Measurements from ENCODE around the gene CALHM4. TPM values are rescaled to one million over a fixed set of nuclear protein-coding genes. Genes with fewer than 3 reads are reported as not detected.
A peak's percentile ranks its signal among the peaks of the same experiment; 100 is the strongest.

Gene CALHM4
- total and polyA plus RNA-seq, 2 of the 13 experiments (the other 11 are each of a cell fraction or from before 2014, with no cell fraction given), result not detected

DNA sequence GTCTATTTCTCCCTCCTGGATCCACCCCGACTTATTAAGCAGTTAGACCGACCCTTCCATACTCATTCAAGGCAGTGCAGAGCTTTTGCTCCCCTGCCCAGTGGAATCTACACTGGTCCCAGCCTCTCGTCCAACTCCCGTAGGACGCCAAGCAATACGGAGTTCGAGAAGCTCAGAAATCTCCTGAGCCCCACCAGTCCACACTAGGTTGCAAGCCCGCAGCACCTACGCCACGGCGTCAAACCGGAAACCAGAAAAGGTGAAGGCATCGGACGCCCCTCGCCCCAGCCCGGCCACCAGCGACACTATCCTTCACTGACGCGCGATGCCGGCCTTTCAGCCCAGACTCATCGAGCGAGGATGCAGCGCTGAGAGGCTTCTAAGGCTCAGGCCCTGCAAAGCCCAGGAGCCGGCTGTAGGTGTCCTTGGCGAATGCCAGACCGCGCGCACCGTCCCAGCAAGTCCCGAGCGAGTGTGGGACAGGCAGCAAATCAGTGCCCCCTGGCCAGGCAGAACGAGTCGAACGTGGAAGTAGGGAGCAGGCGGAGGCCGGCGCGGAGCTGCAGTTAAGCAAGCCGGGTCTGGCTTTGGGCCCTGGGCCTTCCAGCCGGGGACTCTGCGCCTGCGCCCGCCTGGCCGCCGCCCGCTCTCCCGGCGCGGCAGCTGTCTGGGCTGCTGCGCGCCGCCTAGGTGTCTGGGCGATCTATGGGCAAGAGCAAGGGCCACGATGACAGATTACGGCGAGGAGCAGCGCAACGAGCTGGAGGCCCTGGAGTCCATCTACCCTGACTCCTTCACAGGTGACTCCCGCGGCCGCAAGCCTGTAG is 17.5 kb downstream of the CALHM4 start, which contains the start of gene RWDD1 (continued):
- TF ChIP-seq NKX3-1 (CRISPR knock-in tag; IDR thresholded peaks at IDR 0.05), result peak; percentile 22; the same call in 1 of the 2 replicates
- TF ChIP-seq, protein P1, sequence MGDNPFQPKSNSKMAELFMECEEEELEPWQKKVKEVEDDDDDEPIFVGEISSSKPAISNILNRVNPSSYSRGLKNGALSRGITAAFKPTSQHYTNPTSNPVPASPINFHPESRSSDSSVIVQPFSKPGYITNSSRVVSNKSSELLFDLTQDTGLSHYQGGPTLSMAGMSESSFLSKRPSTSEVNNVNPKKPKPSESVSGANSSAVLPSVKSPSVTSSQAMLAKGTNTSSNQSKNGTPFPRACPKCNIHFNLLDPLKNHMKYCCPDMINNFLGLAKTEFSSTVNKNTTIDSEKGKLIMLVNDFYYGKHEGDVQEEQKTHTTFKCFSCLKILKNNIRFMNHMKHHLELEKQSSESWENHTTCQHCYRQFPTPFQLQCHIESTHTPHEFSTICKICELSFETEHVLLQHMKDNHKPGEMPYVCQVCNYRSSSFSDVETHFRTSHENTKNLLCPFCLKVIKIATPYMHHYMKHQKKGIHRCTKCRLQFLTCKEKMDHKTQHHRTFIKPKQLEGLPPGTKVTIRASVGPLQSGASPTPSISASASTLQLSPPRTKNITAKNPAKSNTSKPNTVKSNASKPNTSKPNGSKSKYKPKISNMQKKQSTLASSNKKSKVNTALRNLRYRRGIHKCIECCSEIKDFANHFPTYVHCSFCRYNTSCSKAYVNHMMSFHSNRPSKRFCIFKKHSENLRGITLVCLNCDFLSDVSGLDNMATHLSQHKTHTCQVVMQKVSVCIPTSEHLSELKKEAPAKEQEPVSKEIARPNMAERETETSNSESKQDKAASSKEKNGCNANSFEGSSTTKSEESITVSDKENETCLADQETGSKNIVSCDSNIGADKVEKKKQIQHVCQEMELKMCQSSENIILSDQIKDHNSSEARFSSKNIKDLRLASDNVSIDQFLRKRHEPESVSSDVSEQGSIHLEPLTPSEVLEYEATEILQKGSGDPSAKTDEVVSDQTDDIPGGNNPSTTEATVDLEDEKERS (CRISPR knock-in tag; IDR thresholded peaks at IDR 0.05), result peak; percentile 89
- peak; percentile 43 for TF ChIP-seq BCL6 (CRISPR knock-in tag; IDR thresholded peaks at IDR 0.05)
- TF ChIP-seq, protein P2, sequence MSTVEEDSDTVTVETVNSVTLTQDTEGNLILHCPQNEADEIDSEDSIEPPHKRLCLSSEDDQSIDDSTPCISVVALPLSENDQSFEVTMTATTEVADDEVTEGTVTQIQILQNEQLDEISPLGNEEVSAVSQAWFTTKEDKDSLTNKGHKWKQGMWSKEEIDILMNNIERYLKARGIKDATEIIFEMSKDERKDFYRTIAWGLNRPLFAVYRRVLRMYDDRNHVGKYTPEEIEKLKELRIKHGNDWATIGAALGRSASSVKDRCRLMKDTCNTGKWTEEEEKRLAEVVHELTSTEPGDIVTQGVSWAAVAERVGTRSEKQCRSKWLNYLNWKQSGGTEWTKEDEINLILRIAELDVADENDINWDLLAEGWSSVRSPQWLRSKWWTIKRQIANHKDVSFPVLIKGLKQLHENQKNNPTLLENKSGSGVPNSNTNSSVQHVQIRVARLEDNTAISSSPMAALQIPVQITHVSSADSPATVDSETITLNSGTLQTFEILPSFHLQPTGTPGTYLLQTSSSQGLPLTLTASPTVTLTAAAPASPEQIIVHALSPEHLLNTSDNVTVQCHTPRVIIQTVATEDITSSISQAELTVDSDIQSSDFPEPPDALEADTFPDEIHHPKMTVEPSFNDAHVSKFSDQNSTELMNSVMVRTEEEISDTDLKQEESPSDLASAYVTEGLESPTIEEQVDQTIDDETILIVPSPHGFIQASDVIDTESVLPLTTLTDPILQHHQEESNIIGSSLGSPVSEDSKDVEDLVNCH (CRISPR knock-in tag; IDR thresholded peaks at IDR 0.05), result 0 out of 2 replicates have a peak, but pooled peaks have one; percentile 31
- TF ChIP-seq RARA (CRISPR knock-in tag; IDR thresholded peaks at IDR 0.05), result no peak; the same call in 1 of the 2 replicates
- no peak for TF ChIP-seq ZSCAN22 (CRISPR knock-in tag; IDR thresholded peaks at IDR 0.05)
- 0 out of 2 replicates have a peak, but pooled peaks have one; percentile 9 for TF ChIP-seq NFE2L2 (IDR thresholded peaks at IDR 0.05; ENCODE audit: low read length)
- TF ChIP-seq ZNF776 (CRISPR knock-in tag; IDR thresholded peaks at IDR 0.05), result peak; percentile 97
- peak; percentile 100 for TF ChIP-seq ZNF335 (CRISPR knock-in tag; IDR thresholded peaks at IDR 0.05)
- 0 out of 2 replicates have a peak, but pooled peaks have one; percentile 29 for TF ChIP-seq MTF1 (CRISPR knock-in tag; IDR thresholded peaks at IDR 0.05)
- TF ChIP-seq ZNF354B (CRISPR knock-in tag; IDR thresholded peaks at IDR 0.05), result peak; percentile 95; the same call in 1 of the 2 replicates
- TF ChIP-seq ARNT (IDR thresholded peaks at IDR 0.05), result no peak
- no peak for TF ChIP-seq NR3C1 (CRISPR knock-in tag; IDR thresholded peaks at IDR 0.05)
- peak; percentile 93; the same call in 1 of the 2 replicates for TF ChIP-seq KLF11 (CRISPR knock-in tag; IDR thresholded peaks at IDR 0.05)
- TF ChIP-seq IRX3 (CRISPR knock-in tag; IDR thresholded peaks at IDR 0.05; ENCODE audit: borderline replicate concordance, low read depth), result peak; percentile 90
- peak; percentile 71 for TF ChIP-seq ZBTB21 (CRISPR knock-in tag; IDR thresholded peaks at IDR 0.05)
- no peak for TF ChIP-seq NFRKB (IDR thresholded peaks at IDR 0.05)
- TF ChIP-seq, protein P3, sequence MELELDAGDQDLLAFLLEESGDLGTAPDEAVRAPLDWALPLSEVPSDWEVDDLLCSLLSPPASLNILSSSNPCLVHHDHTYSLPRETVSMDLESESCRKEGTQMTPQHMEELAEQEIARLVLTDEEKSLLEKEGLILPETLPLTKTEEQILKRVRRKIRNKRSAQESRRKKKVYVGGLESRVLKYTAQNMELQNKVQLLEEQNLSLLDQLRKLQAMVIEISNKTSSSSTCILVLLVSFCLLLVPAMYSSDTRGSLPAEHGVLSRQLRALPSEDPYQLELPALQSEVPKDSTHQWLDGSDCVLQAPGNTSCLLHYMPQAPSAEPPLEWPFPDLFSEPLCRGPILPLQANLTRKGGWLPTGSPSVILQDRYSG (CRISPR knock-in tag; IDR thresholded peaks at IDR 0.05), result peak; percentile 94; the same call in 1 of the 2 replicates
- TF ChIP-seq CBX2 (IDR thresholded peaks at IDR 0.05; ENCODE audit: low read depth, low read length), result no peak
- TF ChIP-seq CBX2 (CRISPR knock-in tag; IDR thresholded peaks at IDR 0.05; ENCODE audit: low read depth), result no peak
- no peak for TF ChIP-seq ZNF460 (CRISPR knock-in tag; IDR thresholded peaks at IDR 0.05; ENCODE audit: borderline replicate concordance)
- peak; percentile 97; the same call in 1 of the 2 replicates for TF ChIP-seq ZNF782 (CRISPR knock-in tag; IDR thresholded peaks at IDR 0.05; ENCODE audit: borderline replicate concordance)
- TF ChIP-seq, protein P4, sequence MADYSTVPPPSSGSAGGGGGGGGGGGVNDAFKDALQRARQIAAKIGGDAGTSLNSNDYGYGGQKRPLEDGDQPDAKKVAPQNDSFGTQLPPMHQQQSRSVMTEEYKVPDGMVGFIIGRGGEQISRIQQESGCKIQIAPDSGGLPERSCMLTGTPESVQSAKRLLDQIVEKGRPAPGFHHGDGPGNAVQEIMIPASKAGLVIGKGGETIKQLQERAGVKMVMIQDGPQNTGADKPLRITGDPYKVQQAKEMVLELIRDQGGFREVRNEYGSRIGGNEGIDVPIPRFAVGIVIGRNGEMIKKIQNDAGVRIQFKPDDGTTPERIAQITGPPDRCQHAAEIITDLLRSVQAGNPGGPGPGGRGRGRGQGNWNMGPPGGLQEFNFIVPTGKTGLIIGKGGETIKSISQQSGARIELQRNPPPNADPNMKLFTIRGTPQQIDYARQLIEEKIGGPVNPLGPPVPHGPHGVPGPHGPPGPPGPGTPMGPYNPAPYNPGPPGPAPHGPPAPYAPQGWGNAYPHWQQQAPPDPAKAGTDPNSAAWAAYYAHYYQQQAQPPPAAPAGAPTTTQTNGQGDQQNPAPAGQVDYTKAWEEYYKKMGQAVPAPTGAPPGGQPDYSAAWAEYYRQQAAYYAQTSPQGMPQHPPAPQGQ (CRISPR knock-in tag; IDR thresholded peaks at IDR 0.05; ENCODE audit: borderline replicate concordance), result no peak
